Gastroesophageal sphincter (tissue), 4 donors: Measurements from ENCODE around the gene FGGY. TPM values are rescaled to one million over a fixed set of nuclear protein-coding genes. Genes with fewer than 3 reads are reported as not detected.
"Not testable (repeated sequence)": the region's sequence is repeated elsewhere in the genome, so short reads cannot be mapped to it uniquely, and the experiment has no call there.

Experiments
- ATAC-seq: fragments of 150-250 bp; one replicate; pipeline ENCODE4 v1.9.1; 2016; ENCODE audit warnings: mild to moderate bottlenecking, moderate library complexity
- H3K27ac ChIP-seq, 4 donors: fragments of 200-600 bp; sonication (generic) in 3 of 4; 1 replicate in 3 of 4; 2 replicates in 1 of 4; pipeline ENCODE4 v1.5.1; 2016 to 2019
- H3K27me3 ChIP-seq: fragments of 200-600 bp; sonication (generic); one replicate; pipeline ENCODE4 v1.5.1; 2019
- H3K36me3 ChIP-seq, 2 donors: fragments of 200-600 bp; sonication (generic); one replicate each; pipeline ENCODE4 v1.5.1; 2019; ENCODE audit warnings: control low read depth in 1 of 2
- H3K4me1 ChIP-seq, 3 donors: fragments of 200-600 bp; sonication (generic); 1 replicate in 2 of 3; 2 replicates in 1 of 3; pipeline ENCODE4 v1.5.1; 2016 to 2019; ENCODE audit warnings: control low read depth in 2 of 3
- H3K4me3 ChIP-seq, 2 donors: fragments of 200-600 bp; sonication (generic); one replicate each; pipeline ENCODE4 v1.5.1; 2019; ENCODE audit warnings: mild to moderate bottlenecking in 1 of 2, moderate library complexity in 1 of 2
- H3K9me3 ChIP-seq, 3 donors: fragments of 200-600 bp; sonication (generic); one replicate each; pipeline ENCODE4 v1.5.1; 2017 to 2019; ENCODE audit warnings: control low read depth in 2 of 3
- CTCF ChIP-seq, 4 experiments: fragments of 200-600 bp in 2 of 4; fragments of 450-650 bp in 2 of 4; sonication (generic) in 1 of 4; IDR thresholded peaks; one replicate each; pipeline ENCODE4 v1.5.1; 2017 to 2019; ENCODE audit warnings: antibody characterized with exemption in 4 of 4, mild to moderate bottlenecking in 2 of 4, moderate library complexity in 2 of 4
- EP300 ChIP-seq: sonication (generic); formaldehyde crosslinking; IDR thresholded peaks from one replicate; pipeline ENCODE4 v1.6.1; 2017; ENCODE audit warnings: antibody characterized with exemption, mild to moderate bottlenecking
- POLR2A ChIP-seq, 2 donors: fragments of 450-650 bp; IDR thresholded peaks; one replicate each; pipeline ENCODE4 v1.6.1; 2017; ENCODE audit warnings: antibody characterized with exemption in 2 of 2, mild to moderate bottlenecking in 2 of 2, moderate library complexity in 1 of 2
- POLR2AphosphoS5 ChIP-seq: sonication (generic); formaldehyde crosslinking; IDR thresholded peaks from one replicate; pipeline ENCODE4 v1.6.1; 2017; ENCODE audit warnings: antibody characterized with exemption
- WGBS, 2 donors: methylation state at CpG; one replicate each; pipeline ENCODE4 v1.1.5; 2018; ENCODE audit warnings: low coverage in 1 of 2; 5-methylcytosine and 5-hydroxymethylcytosine counted together
- total RNA-seq, 4 donors: library from RNA; depleted of rRNA; stranded (reverse); fragments of >200 nt; gene quantifications; one replicate each; pipeline ENCODE4 v1.1.0, GENCODE V29; 2016

Gene FGGY
- total RNA-seq, 4 donors from 2014 or later: 19.0 to 29.6 (median 25.2) TPM

- no peaks in the 10 kb centered on the region for H3K4me1 ChIP-seq
- H3K27me3 ChIP-seq: no peaks in the 10 kb centered on the region
- WGBS, 2 donors: 32 to 69% methylated on average over 3 of the region's 3 CpGs
- H3K9me3 ChIP-seq: peaks cover 0 to 1% (median 0%) of the 10 kb centered on the region in 3 donors
- no peak overlapping the region for H3K4me3 ChIP-seq
- ATAC-seq: no peak
- TF ChIP-seq POLR2AphosphoS5 (no peak), EP300 (no peak), POLR2A (IDR thresholded peaks at IDR 0.05) (no peak), CTCF (IDR thresholded peaks at IDR 0.05) (no peak)
- no peak overlapping the region for H3K27ac ChIP-seq
- H3K36me3 ChIP-seq: peaks cover 0 to 10% of the 10 kb centered on the region in 2 donors
Observed at GRCh38 chr1:59605184-59605583, 308.3 kb downstream of the FGGY start.

- Histone ChIP-seq H3K4me1 (no peaks in the 10 kb centered on the region), H3K9me3 (peaks cover 0 to 7% (median 0%) of the 10 kb centered on the region in 3 donors), H3K4me3 (no peak overlapping the region), H3K36me3 (peaks cover 0 to 15% of the 10 kb centered on the region in 2 donors), H3K27me3 (no peaks in the 10 kb centered on the region), H3K27ac (no peak overlapping the region)
- TF ChIP-seq POLR2AphosphoS5 (no peak), POLR2A (IDR thresholded peaks at IDR 0.05) (no peak), EP300 (no peak), CTCF (IDR thresholded peaks at IDR 0.05) (no peak)
- WGBS, 2 donors: 0% methylated on average over 1 of the region's 1 CpG
- ATAC-seq: no peak
Observed at GRCh38 chr1:59605761-59606160, 308.9 kb downstream of the FGGY start.

- no peak overlapping the region for H3K4me3 ChIP-seq
- 90 to 92% methylated on average over 1 of the region's 1 CpG for WGBS, 2 donors
- no peak for ATAC-seq
- H3K27ac ChIP-seq: no peak overlapping the region
- H3K9me3 ChIP-seq: peaks cover 0 to 11% (median 0%) of the 10 kb centered on the region in 3 donors
- peaks cover 0 to 16% of the 10 kb centered on the region in 2 donors for H3K36me3 ChIP-seq
- TF ChIP-seq CTCF (IDR thresholded peaks at IDR 0.05) (no peak), POLR2AphosphoS5 (no peak), EP300 (no peak), POLR2A (IDR thresholded peaks at IDR 0.05) (no peak)
- H3K4me1 ChIP-seq: no peaks in the 10 kb centered on the region
- no peaks in the 10 kb centered on the region for H3K27me3 ChIP-seq
Observed at GRCh38 chr1:59609245-59609644, 312.4 kb downstream of the FGGY start.

GRCh38 chr1:59610499-59610898 is 313.6 kb downstream of the FGGY start:
- not testable (repeated sequence) for ATAC-seq, H3K27me3 ChIP-seq, H3K27ac ChIP-seq, H3K4me3 ChIP-seq, H3K4me1 ChIP-seq
- Histone ChIP-seq H3K9me3 (peaks cover 0 to 11% (median 0%) of the 10 kb centered on the region in 3 donors), H3K36me3 (peaks cover 0 to 16% of the 10 kb centered on the region in 2 donors)
- 87 to 100% methylated on average over 3 of the region's 13 CpGs for WGBS, 2 donors

GRCh38 chr1:59617434-59617833 is 320.5 kb downstream of the FGGY start:
- WGBS, 2 donors: 72 to 74% methylated on average over 2 to 3 of the region's 3 CpGs
- no peak for ATAC-seq
- Histone ChIP-seq H3K4me1 (no peaks in the 10 kb centered on the region), H3K27me3 (no peaks in the 10 kb centered on the region), H3K9me3 (no peaks in the 10 kb centered on the region), H3K27ac (no peak overlapping the region), H3K4me3 (no peak overlapping the region), H3K36me3 (no peaks in the 10 kb centered on the region)
- TF ChIP-seq POLR2A (IDR thresholded peaks at IDR 0.05): no peak
- no peak for TF ChIP-seq CTCF (IDR thresholded peaks at IDR 0.05)
- TF ChIP-seq POLR2AphosphoS5: no peak
